Activated B cell treated with CpG ODN at 0.5 μM for 24 hours (primary cell): ENCODE results near the gene PRR18. TPM values are rescaled to one million over a fixed set of nuclear protein-coding genes. Genes with fewer than 3 reads are reported as not detected.
A peak's percentile ranks its signal among the peaks of the same experiment; 100 is the strongest.

ENCODE experiments used
- ATAC-seq: fragments of 200-7000 bp; cut with Tn5 transposase; one replicate; pipeline ENCODE4 v1.10.0; 2021; ENCODE audit warnings: low read depth, mild to moderate bottlenecking, moderate library complexity
- CTCF ChIA-PET: fragments of 350-600 bp; sonication (Branson Sonifier 250); formaldehyde crosslinking; loops from one replicate; lab custom pipeline; 2021; ENCODE audit warnings: antibody characterized with exemption; lab: Charles Lee
- POLR2A ChIA-PET: fragments of 350-600 bp; sonication (Branson Sonifier 250); formaldehyde crosslinking; loops from one replicate; lab custom pipeline; 2021; ENCODE audit warnings: antibody characterized with exemption; lab: Charles Lee
- DNase-seq: peaks from one replicate; pipeline ENCODE4 v3.0.0; 2022
- H3K27ac Mint-ChIP-seq: one replicate; pipeline ENCODE4 v1.8.0; 2020; ENCODE audit warnings: mixed read lengths
- H3K27me3 Mint-ChIP-seq: one replicate; pipeline ENCODE4 v1.8.0; 2021; ENCODE audit warnings: mixed read lengths
- H3K36me3 Mint-ChIP-seq: one replicate; pipeline ENCODE4 v1.8.0; 2021; ENCODE audit warnings: low read depth, mixed read lengths
- H3K4me1 Mint-ChIP-seq: one replicate; pipeline ENCODE4 v1.8.0; 2021; ENCODE audit warnings: mixed read lengths
- H3K4me3 Mint-ChIP-seq: one replicate; pipeline ENCODE4 v1.8.0; 2020; ENCODE audit warnings: mild to moderate bottlenecking, mixed read lengths
- H3K9me3 Mint-ChIP-seq: one replicate; pipeline ENCODE4 v1.8.0; 2020; ENCODE audit warnings: mixed read lengths
- CTCF ChIP-seq: fragments of 200-600 bp; IDR thresholded peaks from one replicate; pipeline ENCODE4 v1.8.0; 2022; ENCODE audit warnings: antibody characterized with exemption, mild to moderate bottlenecking
- intact Hi-C: fragments of 100-400 bp; cut with micrococcal nuclease; formaldehyde crosslinking; loops from one replicate; pipeline ENCODE4 v1.15.1; 2024
- total RNA-seq: library from RNA; stranded (reverse); gene quantifications from 2 replicates; pipeline ENCODE4 v1.2.3, GENCODE V29; 2022

PRR18 gene
- total RNA-seq, 1 donor from 2014 or later, result not detected

GRCh38 chr6:166315436-166315835, 7.2 kb upstream of the PRR18 start:
- POLR2A ChIA-PET, result no interaction called here
- TF ChIP-seq CTCF, result no peak
- CTCF ChIA-PET, result no interaction called here
- ATAC-seq, result no peak
- H3K27me3 Mint-ChIP-seq, result no peaks in the 10 kb centered on the region
- no peaks in the 10 kb centered on the region for H3K9me3 Mint-ChIP-seq
- peaks cover 2% of the 10 kb centered on the region for H3K4me1 Mint-ChIP-seq
- no peak for DNase-seq
- peaks cover 17% of the 10 kb centered on the region for H3K36me3 Mint-ChIP-seq
- H3K27ac Mint-ChIP-seq, result no peak overlapping the region
- intact Hi-C loops, result no loop called here
- H3K4me3 Mint-ChIP-seq, result no peak overlapping the region

- ChIA-PET CTCF (interaction anchor here (1.1 to 6.7 kb wide), 7 partner anchors 11 to 87 kb away, joined by 3 to 131 read pairs (median 4); no protein-coding TSS in a partner anchor), POLR2A (interaction anchor here (1.1 to 1.3 kb wide), 2 partner anchors 28 to 67 kb away, joined by 3 to 5 read pairs; partner anchors contain the start of gene SFT2D1)
- intact Hi-C loops, result no loop called here
- Mint-ChIP-seq H3K36me3 (peaks cover 12% of the 10 kb centered on the region), H3K4me1 (peaks cover 2% of the 10 kb centered on the region), H3K27me3 (peaks cover 8% of the 10 kb centered on the region), H3K4me3 (no peak overlapping the region), H3K9me3 (no peaks in the 10 kb centered on the region), H3K27ac (no peak overlapping the region)
- DNase-seq (no peak), ATAC-seq (no peak)
- no peak for TF ChIP-seq CTCF
These were observed 6.3 kb upstream of the PRR18 start for GRCh38 chr6:166314454-166314853.

- ChIA-PET CTCF (interaction anchor here (0.6 to 6.7 kb wide), 20 partner anchors 10 to 199 kb away, joined by 3 to 131 read pairs (median 3); no protein-coding TSS in a partner anchor), POLR2A (interaction anchor here (0.6 to 1.3 kb wide), 5 partner anchors 22 to 117 kb away, joined by 3 to 5 read pairs (median 4); partner anchors contain the start of gene SFT2D1)
- peak; percentile 88 for ATAC-seq
- no peak overlapping the region for H3K27ac Mint-ChIP-seq
- no peak for DNase-seq
- intact Hi-C loops, result loop anchor here (1.0 to 2.0 kb wide), 5 partner anchors 13 to 87 kb away; partner anchors contain the start of gene SFT2D1
- no peak overlapping the region for H3K4me3 Mint-ChIP-seq
- H3K9me3 Mint-ChIP-seq, result no peaks in the 10 kb centered on the region
- no peak for TF ChIP-seq CTCF
- H3K4me1 Mint-ChIP-seq, result peaks cover 6% of the 10 kb centered on the region
- H3K36me3 Mint-ChIP-seq, result peaks cover 2% of the 10 kb centered on the region
- H3K27me3 Mint-ChIP-seq, result peaks cover 17% of the 10 kb centered on the region
These were observed 5.3 kb upstream of the PRR18 start for GRCh38 chr6:166313255-166314070.

GRCh38 chr6:166312832-166313231, 4.6 kb upstream of the PRR18 start:
- Mint-ChIP-seq H3K27ac (no peak overlapping the region), H3K9me3 (no peaks in the 10 kb centered on the region), H3K4me3 (no peak overlapping the region), H3K4me1 (peaks cover 6% of the 10 kb centered on the region), H3K36me3 (no peaks in the 10 kb centered on the region), H3K27me3 (peaks cover 17% of the 10 kb centered on the region)
- TF ChIP-seq CTCF, result no peak
- ChIA-PET POLR2A (interaction anchor here (1.3 kb wide), 1 partner anchor 30 kb away, joined by 5 read pairs; the partner anchor contains the start of gene SFT2D1), CTCF (interaction anchor here (0.7 to 6.7 kb wide), 13 partner anchors 10 to 101 kb away, joined by 3 to 131 read pairs (median 5); no protein-coding TSS in a partner anchor)
- ATAC-seq, result no peak
- DNase-seq, result no peak
- intact Hi-C loops, result loop anchor here (1.0 to 2.0 kb wide), 5 partner anchors 14 to 87 kb away; partner anchors contain the start of gene SFT2D1

GRCh38 chr6:166310634-166311033, 2.4 kb upstream of the PRR18 start:
- no peak for ATAC-seq
- H3K4me3 Mint-ChIP-seq, result no peak overlapping the region
- intact Hi-C loops, result no loop called here
- H3K27me3 Mint-ChIP-seq, result peaks cover 23% of the 10 kb centered on the region
- POLR2A ChIA-PET, result interaction anchor here (2.4 kb wide), 1 partner anchor 32 kb away, joined by 8 read pairs; the partner anchor contains the start of gene SFT2D1
- peaks cover 8% of the 10 kb centered on the region for H3K4me1 Mint-ChIP-seq
- no peak for DNase-seq
- H3K27ac Mint-ChIP-seq, result no peak overlapping the region
- TF ChIP-seq CTCF, result no peak
- CTCF ChIA-PET, result interaction anchor here (1.8 to 6.7 kb wide), 3 partner anchors 34 to 91 kb away, joined by 8 to 131 read pairs (median 11); no protein-coding TSS in a partner anchor
- H3K36me3 Mint-ChIP-seq, result no peaks in the 10 kb centered on the region
- no peaks in the 10 kb centered on the region for H3K9me3 Mint-ChIP-seq
